ENCODE measurements around the gene NBEA. TPM values are rescaled to one million over a fixed set of nuclear protein-coding genes. Genes with fewer than 3 reads are reported as not detected.

The NBEA gene
- total RNA-seq, 1 donor from 2014 or later = 3.9 TPM

- ATAC-seq (ENCODE audit: low read depth) (no peak), DNase-seq (no peak)
- TF ChIP-seq CTCF (IDR thresholded peaks at IDR 0.05) = no peak
- ChIA-PET POLR2A (no interaction called here), CTCF (no interaction called here)
- Mint-ChIP-seq H3K27ac (no peak overlapping the region), H3K27me3 (peaks cover 5% of the 10 kb centered on the region), H3K36me3 (ENCODE audit: low read depth) (no peaks in the 10 kb centered on the region), H3K4me1 (no peaks in the 10 kb centered on the region), H3K9me3 (no peaks in the 10 kb centered on the region), H3K4me3 (no peak overlapping the region)
- intact Hi-C loops (cut with micrococcal nuclease) = no loop called here
Observed at GRCh38 chr13:35484384-35484783, 542.3 kb downstream of the NBEA start.

GRCh38 chr13:35485424-35485823 is 543.4 kb downstream of the NBEA start:
- DNase-seq (no peak), ATAC-seq (ENCODE audit: low read depth) (no peak)
- Mint-ChIP-seq H3K4me1 (no peaks in the 10 kb centered on the region), H3K27ac (no peak overlapping the region), H3K27me3 (peaks cover 2% of the 10 kb centered on the region), H3K9me3 (no peaks in the 10 kb centered on the region), H3K36me3 (ENCODE audit: low read depth) (no peaks in the 10 kb centered on the region), H3K4me3 (no peak overlapping the region)
- CTCF ChIA-PET = no interaction called here
- intact Hi-C loops (cut with micrococcal nuclease) = no loop called here
- POLR2A ChIA-PET = no interaction called here
- no peak for TF ChIP-seq CTCF (IDR thresholded peaks at IDR 0.05)

- CTCF ChIA-PET = no interaction called here
- TF ChIP-seq CTCF (IDR thresholded peaks at IDR 0.05) = no peak
- no peaks in the 10 kb centered on the region for H3K27me3 Mint-ChIP-seq
- H3K4me1 Mint-ChIP-seq = no peaks in the 10 kb centered on the region
- POLR2A ChIA-PET = no interaction called here
- H3K27ac Mint-ChIP-seq = no peak overlapping the region
- no peak overlapping the region for H3K4me3 Mint-ChIP-seq
- ATAC-seq (ENCODE audit: low read depth) (no peak), DNase-seq (no peak)
- H3K9me3 Mint-ChIP-seq = peaks cover 1% of the 10 kb centered on the region
- intact Hi-C loops (cut with micrococcal nuclease) = no loop called here
- H3K36me3 Mint-ChIP-seq (ENCODE audit: low read depth) = no peaks in the 10 kb centered on the region
Observed at GRCh38 chr13:35489050-35489449, 547.0 kb downstream of the NBEA start.

DNA sequence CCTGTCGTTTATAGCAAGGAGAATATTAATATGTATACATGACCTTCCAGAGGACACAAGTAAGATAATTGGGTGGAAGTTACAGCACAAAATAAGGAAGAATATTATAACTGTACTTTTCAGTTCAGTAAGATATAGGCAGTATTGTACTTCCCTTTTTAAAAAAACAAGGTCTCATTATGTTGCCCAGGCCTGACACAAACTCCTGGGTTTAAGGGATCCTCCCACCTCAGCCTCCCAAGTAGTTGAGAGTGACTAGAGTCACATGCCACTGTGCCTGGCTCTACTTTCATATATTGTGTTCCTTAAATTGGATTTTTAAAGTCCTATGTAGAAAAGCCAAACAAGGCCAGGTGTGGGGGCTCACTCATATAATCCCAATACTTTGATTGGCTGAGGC is 553.9 kb downstream of the NBEA start:
- DNase-seq (no peak), ATAC-seq (ENCODE audit: low read depth) (no peak)
- H3K4me3 Mint-ChIP-seq = no peak overlapping the region
- intact Hi-C loops (cut with micrococcal nuclease) = no loop called here
- no peaks in the 10 kb centered on the region for H3K4me1 Mint-ChIP-seq
- CTCF ChIA-PET = no interaction called here
- no peak overlapping the region for H3K27ac Mint-ChIP-seq
- H3K36me3 Mint-ChIP-seq (ENCODE audit: low read depth) = no peaks in the 10 kb centered on the region
- peaks cover 8% of the 10 kb centered on the region for H3K9me3 Mint-ChIP-seq
- POLR2A ChIA-PET = no interaction called here
- no peaks in the 10 kb centered on the region for H3K27me3 Mint-ChIP-seq
- no peak for TF ChIP-seq CTCF (IDR thresholded peaks at IDR 0.05)

GRCh38 chr13:35496761-35497386 is 554.8 kb downstream of the NBEA start:
- no peaks in the 10 kb centered on the region for H3K27me3 Mint-ChIP-seq
- no peak overlapping the region for H3K4me3 Mint-ChIP-seq
- ATAC-seq (ENCODE audit: low read depth) (no peak), DNase-seq (no peak)
- POLR2A ChIA-PET = no interaction called here
- CTCF ChIA-PET = no interaction called here
- peaks cover 8% of the 10 kb centered on the region for H3K9me3 Mint-ChIP-seq
- H3K36me3 Mint-ChIP-seq (ENCODE audit: low read depth) = no peaks in the 10 kb centered on the region
- H3K4me1 Mint-ChIP-seq = no peaks in the 10 kb centered on the region
- no peak for TF ChIP-seq CTCF (IDR thresholded peaks at IDR 0.05)
- no peak overlapping the region for H3K27ac Mint-ChIP-seq
- intact Hi-C loops (cut with micrococcal nuclease) = no loop called here

All from activated B cell treated with CpG ODN at 0.5 μM for 24 hours (primary cell).